Measurements from ENCODE around the gene MBTD1. TPM values are rescaled to one million over a fixed set of nuclear protein-coding genes. Genes with fewer than 3 reads are reported as not detected.
"Not testable (repeated sequence)": the region's sequence is repeated elsewhere in the genome, so short reads cannot be mapped to it uniquely, and the experiment has no call there.

MBTD1 gene
- 9.0 and 9.3 TPM in 2 replicates for total RNA-seq (2014; rRNA removed; shearing (Covaris generic))
- polyA plus RNA-seq (2015; cell fraction: cytosol; rRNA removed): 5.4 and 7.4 TPM in 2 replicates
- polyA plus RNA-seq (2015; cell fraction: nucleus; rRNA removed): 32.3 and 37.9 TPM in 2 replicates

GRCh38 chr17:51259564-51260236, at the start of gene MBTD1:
TSS of gene MBTD1 (minus strand) at chr17:51260049. CDS start at chr17:51225161, 34,888 bp downstream.
- in situ Hi-C loops (cut with HindIII; ENCODE audit: low pct_unique_long_range_greater_than_20kb, low sequenced_read_pairs): no loop called here
- DNase-seq (ENCODE audit: low read depth, low spot score): peak; percentile 96

GRCh38 chr17:51305182-51305581, 45.3 kb upstream of the MBTD1 start:
- no peak for DNase-seq (ENCODE audit: low read depth, low spot score)
- in situ Hi-C loops (cut with HindIII; ENCODE audit: low pct_unique_long_range_greater_than_20kb, low sequenced_read_pairs): no loop called here

- no peak for DNase-seq (ENCODE audit: low read depth, low spot score)
- in situ Hi-C loops (cut with HindIII; ENCODE audit: low pct_unique_long_range_greater_than_20kb, low sequenced_read_pairs): no loop called here
Measured at GRCh38 chr17:51299859-51300258, 40.0 kb upstream of the MBTD1 start.

- peak; percentile 74 for DNase-seq (ENCODE audit: low read depth, low spot score)
- in situ Hi-C loops (cut with HindIII; ENCODE audit: low pct_unique_long_range_greater_than_20kb, low sequenced_read_pairs): no loop called here
Measured at GRCh38 chr17:51298508-51299371, 38.9 kb upstream of the MBTD1 start.

- DNase-seq (ENCODE audit: low read depth, low spot score): not testable (repeated sequence)
Measured at GRCh38 chr17:51294338-51294737, 34.5 kb upstream of the MBTD1 start.

GRCh38 chr17:51289696-51290111, 29.9 kb upstream of the MBTD1 start:
- DNase-seq (ENCODE audit: low read depth, low spot score): no peak
- in situ Hi-C loops (cut with HindIII; ENCODE audit: low pct_unique_long_range_greater_than_20kb, low sequenced_read_pairs): no loop called here

More at GRCh38 chr17:51294338-51294737, 34.5 kb upstream of the MBTD1 start:
- in situ Hi-C loops (cut with HindIII; ENCODE audit: low pct_unique_long_range_greater_than_20kb, low sequenced_read_pairs): not testable (repeated sequence)

GRCh38 chr17:51287412-51287811, 27.6 kb upstream of the MBTD1 start:
- in situ Hi-C loops (cut with HindIII; ENCODE audit: low pct_unique_long_range_greater_than_20kb, low sequenced_read_pairs): no loop called here
- DNase-seq (ENCODE audit: low read depth, low spot score): no peak

GRCh38 chr17:51279183-51279582, 19.3 kb upstream of the MBTD1 start:
- no peak for DNase-seq (ENCODE audit: low read depth, low spot score)
- in situ Hi-C loops (cut with HindIII; ENCODE audit: low pct_unique_long_range_greater_than_20kb, low sequenced_read_pairs): no loop called here

GRCh38 chr17:51275381-51275780, 15.5 kb upstream of the MBTD1 start:
- DNase-seq (ENCODE audit: low read depth, low spot score): no peak

GRCh38 chr17:51272812-51273211, 13.0 kb upstream of the MBTD1 start:
- in situ Hi-C loops (cut with HindIII; ENCODE audit: low pct_unique_long_range_greater_than_20kb, low sequenced_read_pairs): no loop called here
- DNase-seq (ENCODE audit: low read depth, low spot score): no peak

More at GRCh38 chr17:51275381-51275780, 15.5 kb upstream of the MBTD1 start:
- in situ Hi-C loops (cut with HindIII; ENCODE audit: low pct_unique_long_range_greater_than_20kb, low sequenced_read_pairs): no loop called here

GRCh38 chr17:51270636-51271035, 10.8 kb upstream of the MBTD1 start:
- DNase-seq (ENCODE audit: low read depth, low spot score): no peak
- in situ Hi-C loops (cut with HindIII; ENCODE audit: low pct_unique_long_range_greater_than_20kb, low sequenced_read_pairs): no loop called here

GRCh38 chr17:51269991-51270390, 10.1 kb upstream of the MBTD1 start:
- in situ Hi-C loops (cut with HindIII; ENCODE audit: low pct_unique_long_range_greater_than_20kb, low sequenced_read_pairs): no loop called here
- no peak for DNase-seq (ENCODE audit: low read depth, low spot score)

- DNase-seq (ENCODE audit: low read depth, low spot score); in situ Hi-C loops (cut with HindIII; ENCODE audit: low pct_unique_long_range_greater_than_20kb, low sequenced_read_pairs): not testable (repeated sequence)
Measured at GRCh38 chr17:51264466-51264865, 4.6 kb upstream of the MBTD1 start.

GRCh38 chr17:51263006-51263405, 3.2 kb upstream of the MBTD1 start:
- peak; percentile 29 for DNase-seq (ENCODE audit: low read depth, low spot score)
- in situ Hi-C loops (cut with HindIII; ENCODE audit: low pct_unique_long_range_greater_than_20kb, low sequenced_read_pairs): no loop called here

GRCh38 chr17:51261024-51261963, 1.4 kb upstream of the MBTD1 start:
- peak; percentile 45 for DNase-seq (ENCODE audit: low read depth, low spot score)
- in situ Hi-C loops (cut with HindIII; ENCODE audit: low pct_unique_long_range_greater_than_20kb, low sequenced_read_pairs): no loop called here

- in situ Hi-C loops (cut with HindIII; ENCODE audit: low pct_unique_long_range_greater_than_20kb, low sequenced_read_pairs): no loop called here
- peak; percentile 97 for DNase-seq (ENCODE audit: low read depth, low spot score)
Measured at GRCh38 chr17:51260237-51261023, 581 bp upstream of the MBTD1 start, which contains the start of gene UTP18. TSS of gene UTP18 (plus strand) at chr17:51260546. CDS start at chr17:51260585, 39 bp downstream.
